ENCODE data around the gene APOA4.

GRCh38 chr11:116835042-116835772 is 12.1 kb upstream of the APOA4 start:
- TF ChIP-seq CTCF (IDR thresholded peaks at IDR 0.05; ENCODE audit: low read depth, low read length, missing input control) (no peak), SP1 (IDR thresholded peaks at IDR 0.05) (no peak), YY1 (IDR thresholded peaks at IDR 0.05) (peak; percentile 36), JUND (IDR thresholded peaks at IDR 0.05) (no peak), ATF3 (IDR thresholded peaks at IDR 0.05) (no peak), FOXA1 (IDR thresholded peaks at IDR 0.05) (no peak), HNF4A (conservative IDR thresholded peaks at IDR 0.05) (no peak), REST (IDR thresholded peaks at IDR 0.05) (peak; percentile 3)
